ACC112 (cell line): ENCODE measurements around the gene SLC12A3.
"Not testable (repeated sequence)": the region's sequence is repeated elsewhere in the genome, so short reads cannot be mapped to it uniquely, and the experiment has no call there.

Source experiments
- H2AFZ ChIP-seq: fragments of 200-600 bp; sonication (generic); one replicate; pipeline ENCODE4 v1.6.0; 2017; ENCODE audit warnings: antibody characterized with exemption, low read length; ENCODE audit not compliant: unreplicated experiment
- H3K27ac ChIP-seq: fragments of 200-600 bp; sonication (generic); 2 replicates; pipeline ENCODE4 v1.5.1; 2014; ENCODE audit warnings: low read depth, mild to moderate bottlenecking, antibody characterized with exemption, low read length, moderate library complexity
- H3K27me3 ChIP-seq: fragments of 200-600 bp; sonication (generic); 2 replicates; pipeline ENCODE4 v1.6.1; 2014; ENCODE audit warnings: mild to moderate bottlenecking, antibody characterized with exemption, low read length, moderate library complexity, mixed read lengths; ENCODE audit not compliant: insufficient read depth
- H3K36me3 ChIP-seq: fragments of 200-600 bp; sonication (generic); 2 replicates; pipeline ENCODE4 v1.6.1; 2016; ENCODE audit warnings: mild to moderate bottlenecking, antibody characterized with exemption, low read length, moderate library complexity, mixed read lengths; ENCODE audit not compliant: insufficient read depth
- H3K4me1 ChIP-seq: fragments of 200-600 bp; sonication (generic); one replicate; pipeline ENCODE4 v1.6.1; 2016; ENCODE audit warnings: low read length, mixed read lengths; ENCODE audit not compliant: insufficient read depth, unreplicated experiment, control insufficient read depth
- H3K4me3 ChIP-seq: fragments of 200-600 bp; sonication (generic); 2 replicates; pipeline ENCODE4 v1.5.1; 2014; ENCODE audit warnings: mild to moderate bottlenecking, low read depth, low read length
- H3K79me2 ChIP-seq: fragments of 200-600 bp; sonication (generic); one replicate; pipeline ENCODE4 v1.6.0; 2016; ENCODE audit warnings: low read length; ENCODE audit not compliant: control insufficient read depth, unreplicated experiment, insufficient read depth

SLC12A3 gene

GRCh38 chr16:56880685-56881084 lies 15.7 kb downstream of the SLC12A3 start:
- Histone ChIP-seq H3K79me2 (no peaks in the 10 kb centered on the region), H3K36me3 (no peaks in the 10 kb centered on the region), H3K4me1 (no peaks in the 10 kb centered on the region), H3K27me3 (no peaks in the 10 kb centered on the region), H3K27ac (no peak overlapping the region), H3K4me3 (no peak overlapping the region), H2AFZ (no peak overlapping the region)

- Histone ChIP-seq H3K79me2 (no peaks in the 10 kb centered on the region), H2AFZ (no peak overlapping the region), H3K4me1 (no peaks in the 10 kb centered on the region), H3K36me3 (no peaks in the 10 kb centered on the region), H3K27me3 (no peaks in the 10 kb centered on the region), H3K4me3 (no peak overlapping the region), H3K27ac (no peak overlapping the region)
These were observed 17.2 kb downstream of the SLC12A3 start for GRCh38 chr16:56882077-56882800.

- no peak overlapping the region for H2AFZ ChIP-seq
- no peaks in the 10 kb centered on the region for H3K27me3 ChIP-seq
- H3K27ac ChIP-seq: no peak overlapping the region
- no peaks in the 10 kb centered on the region for H3K4me1 ChIP-seq
- no peaks in the 10 kb centered on the region for H3K79me2 ChIP-seq
- H3K36me3 ChIP-seq: no peaks in the 10 kb centered on the region
- H3K4me3 ChIP-seq: no peak overlapping the region
These were observed 18.6 kb downstream of the SLC12A3 start for GRCh38 chr16:56883586-56883985.

- Histone ChIP-seq H3K79me2 (no peaks in the 10 kb centered on the region), H3K4me3 (no peak overlapping the region), H2AFZ (no peak overlapping the region), H3K36me3 (no peaks in the 10 kb centered on the region), H3K4me1 (no peaks in the 10 kb centered on the region), H3K27ac (no peak overlapping the region), H3K27me3 (no peaks in the 10 kb centered on the region)
These were observed 19.1 kb downstream of the SLC12A3 start for GRCh38 chr16:56884026-56884582.

- H3K36me3 ChIP-seq, H3K4me1 ChIP-seq, H3K4me3 ChIP-seq, H2AFZ ChIP-seq, H3K27ac ChIP-seq, H3K27me3 ChIP-seq, H3K79me2 ChIP-seq: not testable (repeated sequence)
These were observed 19.9 kb downstream of the SLC12A3 start for GRCh38 chr16:56884929-56885328.

- H3K36me3 ChIP-seq: no peaks in the 10 kb centered on the region
- H3K27ac ChIP-seq: no peak overlapping the region
- no peaks in the 10 kb centered on the region for H3K79me2 ChIP-seq
- H3K4me1 ChIP-seq: no peaks in the 10 kb centered on the region
- H3K27me3 ChIP-seq: no peaks in the 10 kb centered on the region
- no peak overlapping the region for H3K4me3 ChIP-seq
- H2AFZ ChIP-seq: no peak overlapping the region
These were observed 20.6 kb downstream of the SLC12A3 start for GRCh38 chr16:56885446-56886162.

GRCh38 chr16:56886296-56886695 lies 21.3 kb downstream of the SLC12A3 start:
- H3K4me3 ChIP-seq: no peak overlapping the region
- H3K79me2 ChIP-seq: no peaks in the 10 kb centered on the region
- H3K27ac ChIP-seq: no peak overlapping the region
- H3K36me3 ChIP-seq: no peaks in the 10 kb centered on the region
- no peaks in the 10 kb centered on the region for H3K27me3 ChIP-seq
- no peak overlapping the region for H2AFZ ChIP-seq
- no peaks in the 10 kb centered on the region for H3K4me1 ChIP-seq

GRCh38 chr16:56886826-56887225 lies 21.8 kb downstream of the SLC12A3 start:
- no peak overlapping the region for H3K27ac ChIP-seq
- H3K4me3 ChIP-seq: no peak overlapping the region
- no peaks in the 10 kb centered on the region for H3K4me1 ChIP-seq
- no peaks in the 10 kb centered on the region for H3K36me3 ChIP-seq
- no peak overlapping the region for H2AFZ ChIP-seq
- no peaks in the 10 kb centered on the region for H3K27me3 ChIP-seq
- no peaks in the 10 kb centered on the region for H3K79me2 ChIP-seq

- Histone ChIP-seq H2AFZ (no peak overlapping the region), H3K27ac (no peak overlapping the region), H3K4me1 (no peaks in the 10 kb centered on the region), H3K36me3 (no peaks in the 10 kb centered on the region), H3K27me3 (no peaks in the 10 kb centered on the region), H3K79me2 (no peaks in the 10 kb centered on the region), H3K4me3 (no peak overlapping the region)
These were observed 23.8 kb downstream of the SLC12A3 start for GRCh38 chr16:56888806-56889205.

GRCh38 chr16:56889206-56889605 lies 24.2 kb downstream of the SLC12A3 start:
- no peaks in the 10 kb centered on the region for H3K79me2 ChIP-seq
- H3K27me3 ChIP-seq: no peaks in the 10 kb centered on the region
- no peak overlapping the region for H3K4me3 ChIP-seq
- no peak overlapping the region for H3K27ac ChIP-seq
- H3K36me3 ChIP-seq: no peaks in the 10 kb centered on the region
- H2AFZ ChIP-seq: no peak overlapping the region
- no peaks in the 10 kb centered on the region for H3K4me1 ChIP-seq

- no peak overlapping the region for H2AFZ ChIP-seq
- no peak overlapping the region for H3K27ac ChIP-seq
- H3K4me3 ChIP-seq: no peak overlapping the region
- H3K36me3 ChIP-seq: no peaks in the 10 kb centered on the region
- H3K4me1 ChIP-seq: no peaks in the 10 kb centered on the region
- H3K79me2 ChIP-seq: no peaks in the 10 kb centered on the region
- no peaks in the 10 kb centered on the region for H3K27me3 ChIP-seq
These were observed 26.7 kb downstream of the SLC12A3 start for GRCh38 chr16:56891685-56892084.
